ENCODE measurements around the gene ARHGAP8. TPM values are rescaled to one million over a fixed set of nuclear protein-coding genes. Genes with fewer than 3 reads are reported as not detected.

Gene ARHGAP8
- total and polyA plus RNA-seq, 2 donors (not counting 1 experiment from before 2014, with no cell fraction given): 0.07 to 0.17 TPM

DNA sequence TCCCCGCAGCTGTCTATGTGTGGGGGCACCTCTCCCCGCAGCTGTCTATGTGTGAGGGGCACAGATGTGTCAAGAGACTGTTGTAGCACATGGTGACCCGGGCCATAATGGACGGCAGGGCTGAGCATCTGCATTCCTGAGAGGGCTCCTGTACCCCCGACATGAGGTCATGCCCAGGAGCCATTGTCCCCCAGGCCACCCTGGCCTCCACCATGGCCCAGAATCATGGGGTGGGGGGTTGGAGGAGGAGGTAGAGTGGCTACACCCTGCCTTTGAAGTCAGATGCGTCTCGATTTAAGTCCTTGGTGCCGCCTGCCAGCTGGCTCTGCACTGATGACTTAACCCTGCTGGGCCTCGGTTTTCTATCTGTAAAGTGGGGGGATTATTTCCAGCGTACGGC lies 49.1 kb downstream of the ARHGAP8 start:
- H3K4me1 ChIP-seq (ENCODE audit: control insufficient read depth, extremely low read depth, insufficient read depth, low read length): no peaks in the 10 kb centered on the region
- no peaks in the 10 kb centered on the region for H3K9me3 ChIP-seq (ENCODE audit: control insufficient read depth, insufficient read depth, low read depth, low read length)
- DNase-seq (ENCODE audit: low read depth in 2 of 2): no peak
- no peaks in the 10 kb centered on the region for H3K27me3 ChIP-seq (ENCODE audit: control insufficient read depth, insufficient read depth, low read length)
- H2AFZ ChIP-seq (ENCODE audit: low read length): no peak overlapping the region
- H3K36me3 ChIP-seq (ENCODE audit: control insufficient read depth, insufficient read depth, low read length): no peaks in the 10 kb centered on the region
- H3K9ac ChIP-seq (ENCODE audit: insufficient read depth, low read length): no peak overlapping the region
- TF ChIP-seq EZH2 (IDR thresholded peaks at IDR 0.05; ENCODE audit: low read length, missing control alignments): no peak
- no peak for TF ChIP-seq CTCF (conservative IDR thresholded peaks at IDR 0.05 in 1 of 2, IDR thresholded peaks at IDR 0.05 in 1 of 2; ENCODE audit: low read depth in 1 of 2, low read length in 2 of 2)
- H3K27ac ChIP-seq (ENCODE audit: insufficient read depth, low read length): no peak overlapping the region
- no peaks in the 10 kb centered on the region for H4K20me1 ChIP-seq (ENCODE audit: control insufficient read depth, extremely low read depth, insufficient read depth, low read length)
- no peak overlapping the region for H3K4me2 ChIP-seq (ENCODE audit: extremely low read depth, insufficient read depth, low read length)
- no peaks in the 10 kb centered on the region for H3K79me2 ChIP-seq (ENCODE audit: control insufficient read depth, insufficient read depth, low read length)
- H3K4me3 ChIP-seq (replicated peaks in 1 of 4; ENCODE audit: control extremely low read depth in 1 of 4, insufficient read depth in 1 of 4, low read depth in 3 of 4, low read length in 4 of 4): no peak overlapping the region

DNA sequence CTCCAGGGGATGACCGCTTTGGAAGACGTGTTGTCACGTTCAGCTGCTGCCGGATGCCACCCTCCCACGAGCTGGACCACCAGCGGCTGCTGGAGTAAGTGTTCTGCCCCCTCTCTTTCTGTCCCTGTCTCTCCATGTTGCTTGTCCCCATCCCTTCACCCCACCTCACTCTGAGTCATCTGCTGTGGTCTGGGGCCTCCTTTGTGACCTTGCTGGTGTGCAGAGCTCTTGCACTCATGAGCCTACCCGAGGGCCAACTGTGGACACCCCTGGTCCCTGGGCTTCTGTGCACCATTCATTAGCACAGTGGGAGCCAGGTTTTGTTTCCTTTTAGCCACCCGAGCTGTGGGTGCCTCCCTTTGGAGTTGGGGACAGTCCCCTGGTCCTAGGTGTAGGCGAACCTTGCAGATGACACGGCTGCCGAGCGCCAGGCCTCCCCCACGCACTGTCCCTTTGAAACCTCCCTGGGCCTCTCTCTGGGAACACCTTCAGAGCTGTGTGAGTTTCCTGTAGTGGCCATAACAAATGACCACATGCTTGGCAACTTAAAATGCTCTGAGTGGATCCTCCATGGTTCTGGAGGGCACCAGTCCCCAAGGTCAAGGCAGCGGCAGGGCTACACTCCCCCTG lies 49.8 kb downstream of the ARHGAP8 start:
- TF ChIP-seq EZH2 (IDR thresholded peaks at IDR 0.05; ENCODE audit: low read length, missing control alignments): no peak
- TF ChIP-seq CTCF (conservative IDR thresholded peaks at IDR 0.05 in 1 of 2, IDR thresholded peaks at IDR 0.05 in 1 of 2; ENCODE audit: low read depth in 1 of 2, low read length in 2 of 2): no peak
- no peaks in the 10 kb centered on the region for H3K9me3 ChIP-seq (ENCODE audit: control insufficient read depth, insufficient read depth, low read depth, low read length)
- H3K36me3 ChIP-seq (ENCODE audit: control insufficient read depth, insufficient read depth, low read length): no peaks in the 10 kb centered on the region
- no peaks in the 10 kb centered on the region for H4K20me1 ChIP-seq (ENCODE audit: control insufficient read depth, extremely low read depth, insufficient read depth, low read length)
- H3K4me3 ChIP-seq (replicated peaks in 1 of 4; ENCODE audit: control extremely low read depth in 1 of 4, insufficient read depth in 1 of 4, low read depth in 3 of 4, low read length in 4 of 4): no peak overlapping the region
- no peak overlapping the region for H3K27ac ChIP-seq (ENCODE audit: insufficient read depth, low read length)
- H3K79me2 ChIP-seq (ENCODE audit: control insufficient read depth, insufficient read depth, low read length): no peaks in the 10 kb centered on the region
- no peak for DNase-seq (ENCODE audit: low read depth in 2 of 2)
- H3K27me3 ChIP-seq (ENCODE audit: control insufficient read depth, insufficient read depth, low read length): no peaks in the 10 kb centered on the region
- H3K4me1 ChIP-seq (ENCODE audit: control insufficient read depth, extremely low read depth, insufficient read depth, low read length): no peaks in the 10 kb centered on the region
- no peak overlapping the region for H2AFZ ChIP-seq (ENCODE audit: low read length)
- H3K4me2 ChIP-seq (ENCODE audit: extremely low read depth, insufficient read depth, low read length): no peak overlapping the region
- no peak overlapping the region for H3K9ac ChIP-seq (ENCODE audit: insufficient read depth, low read length)

DNA sequence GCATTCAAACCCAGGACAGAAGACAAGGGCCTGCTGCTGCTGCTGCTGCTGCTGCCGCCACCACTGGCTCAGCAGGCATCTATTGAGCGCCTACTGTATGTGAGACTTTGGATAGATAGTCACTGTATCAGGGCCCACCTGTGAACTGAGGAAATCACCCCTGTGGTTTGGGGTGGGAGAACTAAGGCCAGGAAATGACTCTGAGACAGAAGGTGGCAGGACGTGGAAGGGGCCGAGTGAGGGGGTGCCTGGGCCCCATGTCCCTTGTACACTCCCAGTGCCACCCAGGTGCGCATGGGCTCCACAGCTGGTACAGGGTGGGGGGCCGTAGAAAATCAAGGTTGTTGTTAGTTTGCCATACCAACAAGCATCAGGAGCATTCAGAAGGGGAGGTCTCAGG lies 50.6 kb downstream of the ARHGAP8 start:
- H3K27ac ChIP-seq (ENCODE audit: insufficient read depth, low read length): no peak overlapping the region
- H3K27me3 ChIP-seq (ENCODE audit: control insufficient read depth, insufficient read depth, low read length): no peaks in the 10 kb centered on the region
- H3K9ac ChIP-seq (ENCODE audit: insufficient read depth, low read length): no peak overlapping the region
- H3K4me3 ChIP-seq (replicated peaks in 1 of 4; ENCODE audit: control extremely low read depth in 1 of 4, insufficient read depth in 1 of 4, low read depth in 3 of 4, low read length in 4 of 4): no peak overlapping the region
- DNase-seq (ENCODE audit: low read depth in 2 of 2): no peak
- H3K36me3 ChIP-seq (ENCODE audit: control insufficient read depth, insufficient read depth, low read length): no peaks in the 10 kb centered on the region
- no peak overlapping the region for H3K4me2 ChIP-seq (ENCODE audit: extremely low read depth, insufficient read depth, low read length)
- H3K4me1 ChIP-seq (ENCODE audit: control insufficient read depth, extremely low read depth, insufficient read depth, low read length): no peaks in the 10 kb centered on the region
- no peak overlapping the region for H2AFZ ChIP-seq (ENCODE audit: low read length)
- TF ChIP-seq CTCF (conservative IDR thresholded peaks at IDR 0.05 in 1 of 2, IDR thresholded peaks at IDR 0.05 in 1 of 2; ENCODE audit: low read depth in 1 of 2, low read length in 2 of 2) (no peak), EZH2 (IDR thresholded peaks at IDR 0.05; ENCODE audit: low read length, missing control alignments) (no peak)
- no peaks in the 10 kb centered on the region for H3K79me2 ChIP-seq (ENCODE audit: control insufficient read depth, insufficient read depth, low read length)
- H4K20me1 ChIP-seq (ENCODE audit: control insufficient read depth, extremely low read depth, insufficient read depth, low read length): no peaks in the 10 kb centered on the region
- no peaks in the 10 kb centered on the region for H3K9me3 ChIP-seq (ENCODE audit: control insufficient read depth, insufficient read depth, low read depth, low read length)
